AG04449 (cell line): ENCODE data around the gene FAM234A.
"Not testable (repeated sequence)": the region's sequence is repeated elsewhere in the genome, so short reads cannot be mapped to it uniquely, and the experiment has no call there.

ENCODE experiments used
- CTCF ChIA-PET: fragments of 350-600 bp; formaldehyde crosslinking; extraction: SDS; loops from one replicate; lab custom pipeline; 2021; ENCODE audit warnings: antibody characterized with exemption; lab: Yijun Ruan, JAX
- POLR2A ChIA-PET: fragments of 400-600, 350-600 bp; formaldehyde crosslinking; extraction: SDS; loops from one replicate; lab custom pipeline; 2020; ENCODE audit warnings: antibody characterized with exemption, inconsistent platforms; lab: Yijun Ruan, JAX
- DNase-seq: peaks from one replicate; pipeline ENCODE4 v3.0.0-alpha.2; 2010; ENCODE audit warnings: low read depth, low spot score
- H3K4me3 ChIP-seq: 2 replicates; pipeline ENCODE4 v1.5.1; 2011; ENCODE audit warnings: low read depth, mild to moderate bottlenecking, control low read depth, low read length
- CTCF ChIP-seq: IDR thresholded peaks from one replicate; pipeline ENCODE4 v1.5.1; 2011; ENCODE audit warnings: mild to moderate bottlenecking, moderate library complexity, low read length, control low read depth, inconsistent platforms; ENCODE audit not compliant: insufficient read depth; ENCODE audit errors: missing control alignments

Gene FAM234A

GRCh38 chr16:265711-266110, 31.1 kb downstream of the FAM234A start:
- no peak for DNase-seq
- H3K4me3 ChIP-seq: no peak overlapping the region
- no peak for TF ChIP-seq CTCF
- CTCF ChIA-PET: no interaction called here
- POLR2A ChIA-PET: interaction anchor here (0.6 kb wide), 1 partner anchor 10 kb away, joined by 3 read pairs; no protein-coding TSS in a partner anchor

- no peak for TF ChIP-seq CTCF
- ChIA-PET CTCF (no interaction called here), POLR2A (no interaction called here)
- H3K4me3 ChIP-seq: no peak overlapping the region
- no peak for DNase-seq
Observed at GRCh38 chr16:266258-267164, 31.9 kb downstream of the FAM234A start.

- DNase-seq, CTCF ChIA-PET, POLR2A ChIA-PET, H3K4me3 ChIP-seq: not testable (repeated sequence)
Observed at GRCh38 chr16:267562-267961, 32.9 kb downstream of the FAM234A start.

- no peak for TF ChIP-seq CTCF
- ChIA-PET POLR2A (no interaction called here), CTCF (no interaction called here)
- no peak for DNase-seq
- H3K4me3 ChIP-seq: no peak overlapping the region
Observed at GRCh38 chr16:268141-269053, 33.8 kb downstream of the FAM234A start.

GRCh38 chr16:269061-269796, 34.6 kb downstream of the FAM234A start:
- ChIA-PET CTCF (no interaction called here), POLR2A (no interaction called here)
- DNase-seq: no peak
- no peak overlapping the region for H3K4me3 ChIP-seq
- TF ChIP-seq CTCF: no peak

- ChIA-PET CTCF (no interaction called here), POLR2A (no interaction called here)
- no peak for TF ChIP-seq CTCF
- no peak for DNase-seq
- no peak overlapping the region for H3K4me3 ChIP-seq
Observed at GRCh38 chr16:270381-271255, 36.0 kb downstream of the FAM234A start.
